ENCODE data around the gene PTGDR.

Gene PTGDR

DNA sequence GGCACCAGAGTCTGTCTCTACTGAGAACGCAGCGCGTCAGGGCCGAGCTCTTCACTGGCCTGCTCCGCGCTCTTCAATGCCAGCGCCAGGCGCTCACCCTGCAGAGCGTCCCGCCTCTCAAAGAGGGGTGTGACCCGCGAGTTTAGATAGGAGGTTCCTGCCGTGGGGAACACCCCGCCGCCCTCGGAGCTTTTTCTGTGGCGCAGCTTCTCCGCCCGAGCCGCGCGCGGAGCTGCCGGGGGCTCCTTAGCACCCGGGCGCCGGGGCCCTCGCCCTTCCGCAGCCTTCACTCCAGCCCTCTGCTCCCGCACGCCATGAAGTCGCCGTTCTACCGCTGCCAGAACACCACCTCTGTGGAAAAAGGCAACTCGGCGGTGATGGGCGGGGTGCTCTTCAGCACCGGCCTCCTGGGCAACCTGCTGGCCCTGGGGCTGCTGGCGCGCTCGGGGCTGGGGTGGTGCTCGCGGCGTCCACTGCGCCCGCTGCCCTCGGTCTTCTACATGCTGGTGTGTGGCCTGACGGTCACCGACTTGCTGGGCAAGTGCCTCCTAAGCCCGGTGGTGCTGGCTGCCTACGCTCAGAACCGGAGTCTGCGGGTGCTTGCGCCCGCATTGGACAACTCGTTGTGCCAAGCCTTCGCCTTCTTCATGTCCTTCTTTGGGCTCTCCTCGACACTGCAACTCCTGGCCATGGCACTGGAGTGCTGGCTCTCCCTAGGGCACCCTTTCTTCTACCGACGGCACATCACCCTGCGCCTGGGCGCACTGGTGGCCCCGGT lies at the start of gene PTGDR:
PTGDR (plus strand) TSS at position 198 of the 778 bp plus-strand sequence; CDS start at position 315, 117 bp downstream.
- no peak for DNase-seq

DNA sequence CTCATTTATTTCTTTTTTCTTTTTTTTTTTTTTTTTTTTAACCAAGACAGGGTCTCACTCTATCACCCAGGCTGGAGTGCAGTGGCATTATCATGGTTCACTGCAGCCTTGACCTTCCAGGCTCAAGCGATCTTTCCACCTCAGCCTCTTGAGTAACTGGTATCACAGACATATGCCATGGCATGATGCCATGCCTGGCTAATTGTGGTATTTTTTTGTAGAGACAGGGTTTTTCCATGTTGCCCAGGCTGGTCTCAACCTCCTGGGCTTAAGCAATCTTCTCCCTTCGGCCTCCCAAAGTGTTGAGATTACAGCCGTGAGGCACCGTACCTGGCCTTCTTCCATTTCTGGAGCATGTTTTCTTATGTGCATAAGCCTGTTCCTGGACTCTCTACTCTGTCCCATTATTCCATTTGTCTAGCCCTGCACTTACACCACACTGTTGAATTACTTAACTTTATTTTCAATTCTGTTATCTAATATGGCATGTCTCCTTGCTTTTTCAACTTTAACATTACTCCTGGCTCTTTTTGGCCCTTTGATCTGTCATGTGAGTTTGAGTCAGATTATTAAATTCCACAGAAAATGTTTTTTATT lies 47.9 kb upstream of the PTGDR start:
- no peak for DNase-seq

DNA sequence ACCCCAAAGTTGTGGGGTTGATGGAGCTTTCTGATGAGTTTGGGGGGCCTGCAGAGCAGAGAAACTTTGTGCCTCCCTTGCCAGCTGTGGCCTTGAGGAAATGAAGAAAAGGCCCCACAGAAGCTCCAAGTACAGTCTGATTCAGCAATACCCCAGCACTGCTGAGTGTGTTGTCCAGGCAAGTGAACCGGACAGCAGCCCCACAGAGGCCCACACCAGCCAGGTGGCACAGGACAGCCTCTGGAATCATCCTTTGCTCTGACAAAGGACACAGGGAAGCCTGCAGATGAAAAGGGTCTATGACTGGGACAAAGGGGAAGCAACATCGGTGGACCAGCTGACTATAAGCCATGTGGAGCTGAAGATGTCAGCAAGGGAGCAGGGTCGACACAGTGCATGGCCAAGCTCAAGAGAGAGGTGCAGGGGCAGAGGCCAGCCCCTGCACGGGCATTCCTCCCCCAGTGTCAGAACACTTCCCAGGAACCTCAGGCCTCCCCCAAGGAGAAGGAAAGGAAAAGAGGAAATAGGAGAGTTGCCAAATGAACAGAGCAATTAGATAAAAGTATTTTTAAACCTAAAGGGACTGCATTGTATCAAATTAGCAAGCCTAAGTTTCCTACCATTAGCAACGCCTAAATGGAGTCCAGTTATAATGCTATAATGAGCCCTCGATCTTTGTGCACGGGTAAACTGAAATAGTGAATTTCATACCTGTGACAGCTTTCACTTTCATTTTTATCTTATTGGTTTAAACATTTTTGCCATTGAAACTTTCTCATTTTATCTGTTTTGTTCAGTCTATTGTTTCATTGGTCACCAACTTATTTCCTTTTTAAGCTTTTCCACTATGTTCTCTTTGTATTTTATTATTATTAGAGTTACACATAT lies 46.3 kb upstream of the PTGDR start:
- no peak for DNase-seq

- no peak for DNase-seq
Measured at GRCh38 chr14:52222901-52223300, 44.6 kb upstream of the PTGDR start.

- peak; percentile 50 for DNase-seq
Measured at GRCh38 chr14:52227619-52228222, 39.8 kb upstream of the PTGDR start.

- DNase-seq: no peak
Measured at GRCh38 chr14:52233693-52234092, 33.8 kb upstream of the PTGDR start.

DNA sequence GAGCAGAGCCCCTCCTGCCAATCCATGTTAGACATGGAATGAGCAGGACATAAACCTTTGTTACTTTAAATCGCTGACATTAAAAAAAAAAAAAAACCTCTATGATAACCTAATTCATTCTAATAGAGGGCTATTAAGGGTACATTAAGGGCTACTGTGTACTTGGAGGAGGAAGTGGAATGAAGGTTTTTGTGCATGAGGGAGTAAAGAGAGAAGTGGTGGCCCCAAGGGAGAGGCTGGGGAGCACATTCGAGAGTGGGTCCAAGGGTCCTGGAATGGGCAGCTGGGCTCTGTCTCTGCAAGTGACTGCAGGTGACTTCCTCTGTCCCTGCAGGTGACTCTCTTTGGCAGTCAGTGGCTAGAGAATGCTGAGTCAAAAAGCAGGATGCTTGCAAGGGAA lies 32.1 kb upstream of the PTGDR start:
- DNase-seq: no peak

GRCh38 chr14:52235866-52236510 lies 31.5 kb upstream of the PTGDR start:
- DNase-seq: no peak

DNA sequence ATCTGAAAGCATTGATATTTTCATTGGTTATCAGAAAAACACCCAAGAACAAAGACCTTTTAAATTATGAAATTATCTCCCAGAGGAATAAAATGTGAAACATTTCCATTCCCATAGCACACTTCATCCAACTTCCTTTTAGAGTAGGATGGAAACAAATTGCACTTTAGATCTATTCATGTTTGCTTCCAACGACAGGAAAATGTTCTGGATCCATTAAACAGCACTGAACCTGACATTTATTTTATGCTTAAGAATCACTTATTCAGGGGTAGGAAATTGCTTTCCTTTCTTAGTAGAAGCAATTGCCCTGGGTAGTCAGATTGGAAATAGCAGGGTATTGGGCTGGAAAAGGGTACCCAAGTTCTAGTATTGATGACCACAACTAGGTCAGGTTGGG lies 28.8 kb upstream of the PTGDR start:
- no peak for DNase-seq

DNA sequence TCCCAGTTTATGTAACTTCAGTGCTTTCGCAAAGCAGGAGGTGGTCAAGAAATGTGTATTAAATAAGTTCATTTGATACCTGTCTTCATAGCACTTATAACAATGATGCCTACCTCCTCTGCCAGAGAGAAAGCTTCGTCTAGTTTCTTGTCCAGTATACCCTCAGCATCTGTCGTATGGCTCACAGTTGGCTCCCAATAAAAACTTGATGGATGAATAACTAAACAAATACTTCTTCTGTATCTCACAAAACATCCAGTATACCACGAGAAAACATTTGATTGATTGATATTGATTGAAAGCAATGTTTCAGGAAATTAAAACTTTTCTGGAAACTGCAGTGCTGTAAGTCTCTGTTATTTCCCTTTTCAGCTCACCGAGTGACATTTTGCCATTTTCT lies 26.9 kb upstream of the PTGDR start:
- no peak for DNase-seq

DNA sequence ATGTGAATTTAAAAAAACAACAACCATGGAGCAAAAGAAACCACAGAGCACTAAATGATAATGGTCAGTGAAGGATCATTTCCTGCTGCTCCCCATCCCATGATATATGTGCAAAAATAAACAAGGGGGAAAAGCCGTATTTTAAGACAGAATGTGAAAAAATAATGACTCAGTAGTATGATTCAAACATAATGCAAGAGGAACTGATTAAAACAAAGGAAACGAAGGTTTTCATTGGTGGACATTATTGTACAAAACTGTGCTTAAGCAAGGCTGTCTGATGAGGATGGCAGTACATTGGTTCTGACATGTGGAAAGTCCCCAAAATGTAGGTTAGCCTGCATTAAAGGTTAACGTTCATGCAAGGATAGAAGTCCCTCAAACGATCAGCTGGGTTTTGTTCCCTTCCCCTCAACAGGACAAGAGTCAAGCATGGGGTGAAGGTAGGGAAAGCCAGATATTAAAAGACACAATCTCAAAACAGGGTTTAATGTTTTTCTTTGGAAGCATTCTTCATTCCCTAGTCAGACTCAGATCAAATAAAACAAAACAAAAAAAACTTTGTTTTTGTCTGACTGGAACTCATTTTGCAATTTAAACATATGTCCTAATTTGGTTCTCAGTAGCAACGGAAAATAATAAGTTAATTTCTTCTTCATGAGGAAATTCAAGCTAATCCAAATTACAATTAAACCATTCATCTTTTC lies 26.3 kb upstream of the PTGDR start:
- DNase-seq: no peak

GRCh38 chr14:52244328-52244727 lies 23.2 kb upstream of the PTGDR start:
- DNase-seq: no peak

DNA sequence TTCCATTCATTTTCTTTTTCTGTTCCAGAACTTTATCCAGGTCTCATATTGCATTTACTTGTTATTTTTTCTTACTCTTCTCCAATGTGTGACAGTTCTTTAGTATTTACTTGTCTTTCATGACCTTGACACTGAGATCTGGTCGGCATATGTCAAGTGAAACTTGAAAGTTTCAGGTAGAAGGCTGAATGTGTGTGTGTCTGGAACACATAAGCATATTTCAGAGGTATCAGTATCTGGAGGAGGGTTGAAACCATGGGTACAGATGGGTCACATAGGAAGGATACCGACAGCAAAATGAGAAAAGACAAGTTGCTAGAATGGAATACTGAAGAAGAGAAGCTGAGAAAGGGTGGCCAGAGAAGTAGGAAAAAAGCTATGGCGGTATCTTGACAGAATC lies 22.5 kb upstream of the PTGDR start:
- no peak for DNase-seq

DNA sequence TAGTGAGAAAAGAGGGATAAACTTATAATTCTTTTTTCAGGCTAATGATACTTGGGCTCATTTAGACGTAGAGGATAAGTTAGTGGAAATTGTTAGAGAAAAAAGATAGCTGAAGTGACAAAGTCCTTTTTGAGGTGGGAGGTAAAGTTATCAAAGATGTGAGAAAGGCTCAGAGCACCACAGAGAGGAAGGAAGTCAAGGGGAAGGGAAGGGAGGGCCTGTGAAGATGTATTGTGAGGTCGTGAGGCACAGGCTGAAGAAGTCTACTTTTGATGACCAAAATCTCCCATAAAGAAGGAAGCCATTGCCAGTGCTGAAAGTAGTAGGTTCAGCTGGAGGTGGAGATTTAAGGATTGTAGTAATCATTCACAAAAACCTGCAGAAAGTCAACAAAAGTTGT lies 19.4 kb upstream of the PTGDR start:
- no peak for DNase-seq

- no peak for DNase-seq
Measured at GRCh38 chr14:52251724-52252123, 15.8 kb upstream of the PTGDR start.

- DNase-seq: no peak
Measured at GRCh38 chr14:52253503-52253902, 14.0 kb upstream of the PTGDR start.

DNA sequence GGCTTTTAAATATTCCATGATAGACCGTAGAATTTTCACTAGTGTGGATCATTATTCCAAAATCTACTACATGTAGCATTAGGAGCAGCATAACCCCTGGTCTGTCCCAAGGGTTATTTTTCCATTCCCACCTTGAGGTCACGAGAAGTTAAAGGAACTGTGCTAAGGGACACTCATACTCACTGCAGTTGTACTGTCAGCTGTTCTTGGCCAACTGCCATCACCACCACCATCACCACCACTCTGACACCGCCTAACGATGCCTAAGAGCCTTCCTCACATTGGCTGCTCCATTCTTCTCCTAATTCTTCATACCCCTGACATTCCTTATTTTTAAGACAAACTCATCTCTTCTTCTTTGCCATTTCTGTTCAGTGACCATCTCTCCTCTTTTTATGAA lies 13.4 kb upstream of the PTGDR start:
- DNase-seq: no peak

GRCh38 chr14:52258783-52259182 lies 8.7 kb upstream of the PTGDR start:
- DNase-seq: no peak

- no peak for DNase-seq
Measured at GRCh38 chr14:52259434-52259833, 8.1 kb upstream of the PTGDR start.

DNA sequence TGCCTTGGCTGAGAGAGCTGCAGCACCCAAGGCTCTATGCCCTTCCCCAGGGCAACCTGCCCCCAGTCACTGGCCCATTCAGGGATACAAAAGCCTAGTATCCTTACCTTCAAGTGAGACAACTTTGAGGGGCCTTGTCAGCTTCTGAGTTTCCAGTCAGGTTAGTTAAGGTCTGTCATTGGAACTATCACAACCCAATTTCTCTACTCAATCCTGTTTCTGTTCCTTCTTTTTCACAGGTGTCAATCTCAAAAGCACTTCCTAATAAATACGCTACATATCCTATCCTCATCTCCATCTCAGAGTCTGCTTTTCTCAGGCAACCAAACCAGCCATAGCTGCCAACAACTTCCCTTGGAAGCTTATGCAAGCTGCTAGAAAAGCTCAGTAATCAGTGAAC lies 4.9 kb upstream of the PTGDR start:
- DNase-seq: no peak

- DNase-seq: no peak
Measured at GRCh38 chr14:52263190-52263589, 4.3 kb upstream of the PTGDR start.

GRCh38 chr14:52265253-52265652 lies 2.2 kb upstream of the PTGDR start:
- DNase-seq: no peak
